Cardiac fibroblast (primary cell): Measurements from ENCODE around the gene AP3S2.

Source experiments
- DNase-seq, 2 donors: peaks; one replicate each; pipeline versions ENCODE4 v3.0.0 to v3.0.0-alpha.2; 2010; ENCODE audit warnings: low read depth in 2 of 2
- H3K4me3 ChIP-seq, 2 donors: replicated peaks in 1 of 2; 1 replicate in 1 of 2; 2 replicates in 1 of 2; pipeline ENCODE4 v1.5.1; 2011; ENCODE audit warnings: low read depth in 2 of 2, low read length in 2 of 2, mild to moderate bottlenecking in 2 of 2, moderate library complexity in 1 of 2
- CTCF ChIP-seq: IDR thresholded peaks from one replicate; pipeline ENCODE4 v1.5.1; 2011; ENCODE audit warnings: low read depth, mild to moderate bottlenecking, low read length, inconsistent platforms

Gene AP3S2

DNA sequence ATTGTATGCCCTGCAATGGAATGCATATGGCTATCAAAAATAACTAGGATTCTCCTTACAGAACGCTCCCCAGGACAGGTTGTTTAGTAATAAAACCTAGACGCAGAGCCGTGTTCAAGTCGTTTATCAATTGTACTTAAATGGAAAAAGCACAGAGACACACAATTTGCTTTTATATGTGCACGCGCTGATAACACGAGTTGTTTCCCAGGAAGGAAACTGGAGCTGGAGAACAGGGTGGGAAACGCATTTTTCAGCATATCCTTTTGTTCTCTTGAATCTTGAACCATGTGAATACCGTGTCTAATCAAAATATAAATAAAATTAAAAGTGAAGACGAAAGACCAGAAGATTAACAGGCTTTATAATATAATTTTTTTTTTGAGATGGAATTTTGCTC is 75.5 kb downstream of the AP3S2 start:
- DNase-seq = no peak
- TF ChIP-seq CTCF = no peak
- no peak overlapping the region for H3K4me3 ChIP-seq

- DNase-seq = peak; percentile 40
- TF ChIP-seq CTCF = no peak
- no peak overlapping the region for H3K4me3 ChIP-seq
These were observed 76.0 kb downstream of the AP3S2 start for GRCh38 chr15:89817701-89818280.

- no peak overlapping the region for H3K4me3 ChIP-seq
- no peak for TF ChIP-seq CTCF
- no peak for DNase-seq
These were observed 78.0 kb downstream of the AP3S2 start for GRCh38 chr15:89815769-89816168.

DNA sequence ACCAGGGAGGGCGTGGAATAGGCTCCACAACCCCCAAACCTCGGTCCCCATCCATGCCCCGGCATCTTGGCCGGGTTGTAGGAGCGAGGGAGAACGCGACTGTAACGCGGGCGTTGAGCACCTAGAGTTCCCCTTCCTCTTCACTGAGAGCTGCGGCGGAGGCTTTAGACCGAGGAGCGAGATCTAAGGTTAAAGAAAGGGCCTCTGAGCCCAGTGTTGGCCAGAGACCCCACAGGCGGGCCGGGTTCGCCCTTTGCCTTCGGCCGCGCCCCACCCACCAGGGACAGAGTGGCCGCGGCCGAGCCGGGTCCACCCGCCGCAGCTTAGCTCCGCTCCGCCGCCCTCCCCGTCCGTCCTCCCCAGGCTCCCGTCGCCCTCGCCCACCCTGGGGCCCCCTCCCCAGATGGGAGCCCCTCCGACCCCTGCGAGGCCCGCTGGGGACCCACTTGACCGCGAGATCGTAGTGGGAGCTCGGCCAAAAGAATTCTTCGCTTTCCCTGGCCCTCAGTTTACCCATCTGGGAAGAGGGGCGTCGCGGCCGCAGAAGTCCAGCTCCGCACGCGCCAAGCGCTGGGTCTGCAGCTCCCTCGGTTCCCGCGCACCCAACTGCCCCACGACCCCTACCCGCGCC is 79.6 kb downstream of the AP3S2 start:
- TF ChIP-seq CTCF = no peak
- DNase-seq = peak in 1 of 2 donors; percentile 23
- peak overlapping the region; percentile 73 to 95 for H3K4me3 ChIP-seq

- DNase-seq = no peak
- no peak for TF ChIP-seq CTCF
- H3K4me3 ChIP-seq = peak overlapping the region; percentile 73 to 95
These were observed 80.2 kb downstream of the AP3S2 start for GRCh38 chr15:89813381-89814111.

DNA sequence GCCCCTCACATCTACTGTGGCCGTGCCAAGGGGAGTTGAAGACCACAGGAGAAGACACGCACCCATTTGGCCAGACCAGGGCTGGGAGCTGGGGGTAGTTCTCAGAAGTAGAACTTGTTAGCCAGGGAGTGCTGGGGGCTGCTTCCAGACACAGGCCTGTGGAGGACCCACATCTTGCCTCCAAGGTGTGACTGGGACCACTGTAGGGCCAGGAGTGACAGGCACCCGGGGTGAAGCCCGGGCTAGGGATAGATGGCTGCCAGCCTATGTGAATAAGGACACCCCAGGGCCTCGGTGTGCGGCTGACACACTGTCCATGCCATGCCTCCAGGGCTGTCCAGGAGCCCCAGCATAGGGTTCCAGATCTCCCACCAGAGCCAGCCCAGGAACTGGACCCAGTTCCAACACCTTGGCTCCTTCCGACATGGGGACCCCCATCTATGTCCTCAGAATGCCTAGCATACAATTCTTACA is 80.9 kb downstream of the AP3S2 start:
- TF ChIP-seq CTCF = no peak
- no peak for DNase-seq
- H3K4me3 ChIP-seq = peak overlapping the region; percentile 73 to 95
